IMR-90 (cell line): ENCODE data around the gene CHRD. TPM values are rescaled to one million over a fixed set of nuclear protein-coding genes. Genes with fewer than 3 reads are reported as not detected.
A peak's percentile ranks its signal among the peaks of the same experiment; 100 is the strongest.

Source experiments
- ATAC-seq: fragments of 200-7000 bp; cut with Tn5 transposase; 2 replicates; pipeline ENCODE4 v1.9.1; 2020; ENCODE audit warnings: low read depth, mild to moderate bottlenecking, moderate library complexity
- BruUV-seq: library from RNA; stranded (reverse); fragments of 400-500 nt; replicated peaks from 2 replicates; lab custom pipeline; 2021; lab: Mats Ljungman, UMichigan
- CTCF ChIA-PET: fragments of 300-600 bp; formaldehyde crosslinking; extraction: SDS; loops from one replicate; lab custom pipeline; 2021; ENCODE audit warnings: antibody characterized with exemption; lab: Yijun Ruan, JAX
- POLR2A ChIA-PET: fragments of 300-600 bp; sonication (Branson Sonifier 250); formaldehyde crosslinking; loops from one replicate; lab custom pipeline; 2022; ENCODE audit warnings: antibody characterized with exemption; ENCODE audit not compliant: unreplicated experiment; lab: Charles Lee
- DNase-seq: peaks from one replicate; pipeline ENCODE4 v3.0.0; 2013
- H2AFZ ChIP-seq: replicated peaks from 2 replicates; pipeline ENCODE3; 2013; ENCODE audit warnings: low read length, mild to moderate bottlenecking; ENCODE audit not compliant: poor library complexity
- H2AK5ac ChIP-seq: 2 replicates; pipeline ENCODE4 v1.6.1; 2013; ENCODE audit warnings: low read depth, low read length, inconsistent platforms
- H2AK9ac ChIP-seq: replicated peaks from 2 replicates; pipeline ENCODE3; 2013; ENCODE audit warnings: mild to moderate bottlenecking, low read depth, low read length, moderate library complexity; ENCODE audit not compliant: poor library complexity
- H2BK120ac ChIP-seq: 2 replicates; pipeline ENCODE4 v1.6.1; 2013; ENCODE audit warnings: low read depth, low read length, inconsistent platforms
- H2BK15ac ChIP-seq: 3 replicates; pipeline ENCODE4 v1.6.1; 2013; ENCODE audit warnings: low read depth, low read length, inconsistent platforms
- H2BK20ac ChIP-seq: 2 replicates; pipeline ENCODE4 v1.6.1; 2013; ENCODE audit warnings: low read depth, mild to moderate bottlenecking, inconsistent platforms, low read length, moderate library complexity
- H2BK5ac ChIP-seq: 2 replicates; pipeline ENCODE4 v1.6.1; 2013; ENCODE audit warnings: mild to moderate bottlenecking, low read depth, low read length, inconsistent platforms; ENCODE audit not compliant: poor library complexity, severe bottlenecking
- H3K14ac ChIP-seq: replicated peaks from 2 replicates; pipeline ENCODE4 v1.6.1; 2013; ENCODE audit warnings: low read depth, low read length, inconsistent platforms
- H3K18ac ChIP-seq: 2 replicates; pipeline ENCODE4 v1.6.1; 2013; ENCODE audit warnings: low read depth, low read length, control low read depth
- H3K23ac ChIP-seq: 2 replicates; pipeline ENCODE4 v1.6.1; 2013; ENCODE audit warnings: low read depth, low read length, inconsistent platforms
- H3K27ac ChIP-seq: 2 replicates; pipeline ENCODE4 v1.5.1; 2013; ENCODE audit warnings: mild to moderate bottlenecking, control low read depth, low read length; ENCODE audit not compliant: insufficient read depth
- H3K27me3 ChIP-seq: 2 replicates; pipeline ENCODE4 v1.6.1; 2013; ENCODE audit warnings: low read length; ENCODE audit not compliant: control insufficient read depth, insufficient read depth
- H3K36me3 ChIP-seq: 2 replicates; pipeline ENCODE4 v1.6.1; 2013; ENCODE audit warnings: low read length, mixed read lengths; ENCODE audit not compliant: control insufficient read depth, insufficient read depth
- H3K4ac ChIP-seq: 2 replicates; pipeline ENCODE4 v1.6.1; 2013; ENCODE audit warnings: low read depth, low read length, inconsistent platforms
- H3K4me1 ChIP-seq: 2 replicates; pipeline ENCODE4 v1.6.1; 2013; ENCODE audit warnings: low read length, mixed read lengths; ENCODE audit not compliant: control insufficient read depth, insufficient read depth
- H3K4me2 ChIP-seq: 2 replicates; pipeline ENCODE4 v1.6.1; 2013; ENCODE audit warnings: low read depth, mild to moderate bottlenecking, control low read depth, low read length, moderate library complexity
- H3K4me3 ChIP-seq: 2 replicates; pipeline ENCODE4 v1.5.1; 2013; ENCODE audit warnings: low read depth, mild to moderate bottlenecking, control low read depth, low read length, moderate library complexity; ENCODE audit not compliant: insufficient read depth
- H3K56ac ChIP-seq: 2 replicates; pipeline ENCODE4 v1.6.1; 2013; ENCODE audit warnings: low read length, inconsistent platforms; ENCODE audit not compliant: insufficient read depth; ENCODE audit errors: extremely low read depth
- H3K79me1 ChIP-seq, 2 experiments: 2 replicates each; pipeline ENCODE4 v1.6.1; 2013; ENCODE audit warnings: low read length in 2 of 2, inconsistent platforms in 1 of 2, low read depth in 1 of 2
- H3K9ac ChIP-seq: 2 replicates; pipeline ENCODE4 v1.6.1; 2013; ENCODE audit warnings: low read depth, low read length, control low read depth
- H3K9me1 ChIP-seq: 2 replicates; pipeline ENCODE4 v1.6.1; 2013; ENCODE audit warnings: low read length, inconsistent platforms; ENCODE audit not compliant: insufficient read depth
- H3K9me3 ChIP-seq: 2 replicates; pipeline ENCODE4 v1.6.1; 2013; ENCODE audit warnings: low read length; ENCODE audit not compliant: control insufficient read depth, insufficient read depth
- H4K20me1 ChIP-seq: 2 replicates; pipeline ENCODE4 v1.6.1; 2013; ENCODE audit warnings: low read length, inconsistent platforms; ENCODE audit not compliant: insufficient read depth
- H4K5ac ChIP-seq: 2 replicates; pipeline ENCODE4 v1.6.1; 2013; ENCODE audit warnings: mild to moderate bottlenecking, low read depth, low read length, control low read depth
- H4K8ac ChIP-seq, 2 experiments: 2 replicates each; pipeline ENCODE4 v1.6.1; 2013; ENCODE audit warnings: low read depth in 2 of 2, low read length in 2 of 2, control low read depth in 1 of 2, inconsistent platforms in 1 of 2
- H4K91ac ChIP-seq: 2 replicates; pipeline ENCODE4 v1.6.1; 2013; ENCODE audit warnings: low read depth, low read length, inconsistent platforms; ENCODE audit not compliant: insufficient read depth
- CHD1 ChIP-seq: IDR thresholded peaks from 2 replicates; pipeline ENCODE4 v1.6.1; 2012; ENCODE audit warnings: low read depth, low read length, improper control_type of control experiment
- RCOR1 ChIP-seq: IDR thresholded peaks from 2 replicates; pipeline ENCODE4 v1.6.1; 2012; ENCODE audit warnings: mild to moderate bottlenecking, low read length, improper control_type of control experiment; ENCODE audit not compliant: insufficient replicate concordance
- SMC3 ChIP-seq: fragments of 150-350 bp; IDR thresholded peaks from 2 replicates; pipeline ENCODE4 v1.6.1; 2016; ENCODE audit warnings: low read depth, mild to moderate bottlenecking, antibody characterized with exemption, low read length, moderate library complexity
- WGBS, 2 experiments: methylation state at CpG; one replicate each; pipeline versions ENCODE4 v1.1.5 to v1.1.7; 2013; ENCODE audit warnings: missing lambda C conversion rate in 2 of 2; ENCODE audit not compliant: insufficient read length in 1 of 2; ENCODE audit errors: extremely low coverage in 2 of 2; 5-methylcytosine and 5-hydroxymethylcytosine counted together
- dilution Hi-C: fragments of 300-500 bp; cut with HindIII; formaldehyde crosslinking; loops from one replicate; pipeline ENCODE4 v1.14.3; 2018; ENCODE audit warnings: low sequenced_read_pairs; ENCODE audit not compliant: unreplicated experiment
- in situ Hi-C: fragments of 300-500 bp; cut with MboI; formaldehyde crosslinking; loops from 3 replicates; pipeline ENCODE4 v1.14.3; 2019; ENCODE audit warnings: low sequenced_read_pairs, inconsistent platforms, mixed read lengths
- intact Hi-C: fragments of 100-400 bp; cut with micrococcal nuclease; formaldehyde crosslinking; loops from 2 replicates; pipeline ENCODE4 v1.10.0; 2022
- polyA plus RNA-seq, 3 experiments: library from polyadenylated mRNA; depleted of rRNA; stranded (reverse); fragments of >200 nt; gene quantifications; 2 replicates each; pipeline ENCODE4 v1.2.3, GENCODE V29; 2012; ENCODE audit warnings: low replicate concordance in 1 of 3
- total RNA-seq: library from RNA; depleted of rRNA; stranded (reverse); fragments of >200 nt; gene quantifications from 2 replicates; pipeline ENCODE4 v1.2.3, GENCODE V29; 2012
- TF ChIP-seq, protein P1 (sequence below): fragments of 150-350 bp; IDR thresholded peaks from 2 replicates; pipeline ENCODE4 v1.6.1; 2017; ENCODE audit warnings: mild to moderate bottlenecking, antibody characterized with exemption, low read length, low read depth

Gene CHRD
- total and polyA plus RNA-seq, 2 of the 4 experiments (the other 2 are of a cell fraction), result under 0.01 to 0.09 TPM

DNA sequence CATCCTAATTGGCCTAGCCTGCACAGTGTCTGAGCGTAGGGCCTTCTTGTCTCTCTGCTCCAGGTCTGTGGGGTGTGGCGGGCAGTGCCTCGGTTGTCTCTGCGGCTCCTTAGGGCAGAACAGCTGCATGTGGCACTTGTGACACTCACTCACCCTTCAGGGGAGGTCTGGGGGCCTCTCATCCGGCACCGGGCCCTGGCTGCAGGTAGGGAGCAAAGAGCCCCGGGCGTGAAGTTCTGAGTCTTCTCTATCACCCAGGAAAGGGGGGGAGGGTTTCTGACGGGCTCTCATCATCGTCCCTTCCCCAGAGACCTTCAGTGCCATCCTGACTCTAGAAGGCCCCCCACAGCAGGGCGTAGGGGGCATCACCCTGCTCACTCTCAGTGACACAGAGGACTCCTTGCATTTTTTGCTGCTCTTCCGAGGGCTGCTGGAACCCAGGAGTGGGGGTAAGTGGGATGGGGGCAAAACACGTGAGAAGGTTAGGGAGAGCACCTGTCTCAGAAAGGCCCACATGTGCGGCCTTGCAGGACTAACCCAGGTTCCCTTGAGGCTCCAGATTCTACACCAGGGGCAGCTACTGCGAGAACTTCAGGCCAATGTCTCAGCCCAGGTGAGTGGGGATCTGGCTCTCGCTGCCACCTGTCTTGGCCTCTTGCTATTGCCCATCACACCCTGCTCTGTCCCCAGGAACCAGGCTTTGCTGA is 2.6 kb downstream of the CHRD start:
- DNase-seq, result no peak
- CTCF ChIA-PET, result no interaction called here

More for the DNA sequence above, 2.6 kb downstream of the CHRD start:
- peaks cover 76% of the 10 kb centered on the region for H3K27me3 ChIP-seq
- H3K18ac ChIP-seq, result no peak overlapping the region
- H3K9ac ChIP-seq, result no peak overlapping the region
- no peaks in the 10 kb centered on the region for H3K9me1 ChIP-seq
- no peak overlapping the region for H2BK5ac ChIP-seq
- H3K4me3 ChIP-seq, result no peak overlapping the region
- no TSS peak for BruUV-seq
- no peak overlapping the region for H2AK9ac ChIP-seq
- no peak overlapping the region for H3K23ac ChIP-seq
- no peaks in the 10 kb centered on the region for H4K20me1 ChIP-seq
- no peak overlapping the region for H3K56ac ChIP-seq
- H3K4ac ChIP-seq, result no peak overlapping the region
- peak overlapping the region; percentile 41 for H2AFZ ChIP-seq
- H3K79me1 ChIP-seq, result no peaks in the 10 kb centered on the region
- no peaks in the 10 kb centered on the region for H3K9me3 ChIP-seq
- H4K91ac ChIP-seq, result no peak overlapping the region
- WGBS, 2 experiments, result 88% methylated on average over 4 of the region's 16 CpGs; no CpG with 5 or more reads in 1 of the 2 experiments
- in situ Hi-C loops (no loop called here), dilution Hi-C loops (no loop called here), intact Hi-C loops (no loop called here)
- ATAC-seq, result no peak
- no peak overlapping the region for H3K14ac ChIP-seq
- H3K27ac ChIP-seq, result no peak overlapping the region
- no peak overlapping the region for H4K5ac ChIP-seq
- TF ChIP-seq SMC3 (no peak), RCOR1 (no peak), CHD1 (no peak)
- TF ChIP-seq, protein P1, sequence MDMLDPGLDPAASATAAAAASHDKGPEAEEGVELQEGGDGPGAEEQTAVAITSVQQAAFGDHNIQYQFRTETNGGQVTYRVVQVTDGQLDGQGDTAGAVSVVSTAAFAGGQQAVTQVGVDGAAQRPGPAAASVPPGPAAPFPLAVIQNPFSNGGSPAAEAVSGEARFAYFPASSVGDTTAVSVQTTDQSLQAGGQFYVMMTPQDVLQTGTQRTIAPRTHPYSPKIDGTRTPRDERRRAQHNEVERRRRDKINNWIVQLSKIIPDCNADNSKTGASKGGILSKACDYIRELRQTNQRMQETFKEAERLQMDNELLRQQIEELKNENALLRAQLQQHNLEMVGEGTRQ, result no peak
- no peaks in the 10 kb centered on the region for H3K36me3 ChIP-seq
- H3K4me2 ChIP-seq, result no peak overlapping the region
- H2BK20ac ChIP-seq, result no peak overlapping the region
- no peak overlapping the region for H2BK120ac ChIP-seq
- H2BK15ac ChIP-seq, result no peak overlapping the region
- POLR2A ChIA-PET, result no interaction called here
- H2AK5ac ChIP-seq, result no peak overlapping the region
- H3K4me1 ChIP-seq, result peaks cover 2% of the 10 kb centered on the region; the same call in 1 of the 2 replicates
- H4K8ac ChIP-seq, result no peak overlapping the region
